ENCODE results near the gene ARL6IP4.

GRCh38 chr12:122943196-122943595 is 37.3 kb upstream of the ARL6IP4 start:
- no peak for TF ChIP-seq CTCF (IDR thresholded peaks at IDR 0.05 in 4 of 5, conservative IDR thresholded peaks at IDR 0.05 in 1 of 5)
- no peak for TF ChIP-seq POLR2A (IDR thresholded peaks at IDR 0.05)
